GM12878 (cell line): ENCODE data around the gene SLC35G1.

Experiments used
- CTCF ChIP-seq, 3 experiments: IDR thresholded peaks in 2 of 3; conservative IDR thresholded peaks in 1 of 3; 2 replicates each; pipeline ENCODE4 v1.5.1; 2011; ENCODE audit warnings: low read depth in 3 of 3, low read length in 3 of 3, mild to moderate bottlenecking in 3 of 3, control low read depth in 2 of 3, moderate library complexity in 2 of 3, inconsistent platforms in 1 of 3, mixed read lengths in 1 of 3; ENCODE audit not compliant: control insufficient read depth in 2 of 3, insufficient read depth in 1 of 3; ENCODE audit errors: extremely low read depth in 1 of 3
- EZH2 ChIP-seq: IDR thresholded peaks from 2 replicates; pipeline ENCODE4 v1.6.1; 2012; ENCODE audit warnings: low read depth, mild to moderate bottlenecking, control low read depth, inconsistent platforms, low read length, borderline replicate concordance; ENCODE audit not compliant: control insufficient read depth
- PAX8 ChIP-seq: fragments of 450-650 bp; IDR thresholded peaks from 2 replicates; pipeline ENCODE4 v1.6.1; 2017; ENCODE audit warnings: mild to moderate bottlenecking, moderate library complexity
- POLR2A ChIP-seq: IDR thresholded peaks from 2 replicates; pipeline ENCODE4 v1.6.1; 2011; ENCODE audit warnings: low read depth, mild to moderate bottlenecking, low read length
- SKIL ChIP-seq: fragments of 450-650 bp; IDR thresholded peaks from 2 replicates; pipeline ENCODE4 v1.6.1; 2017; ENCODE audit warnings: mild to moderate bottlenecking, low read depth, inconsistent platforms; ENCODE audit not compliant: poor library complexity, severe bottlenecking
- USF1 ChIP-seq: IDR thresholded peaks from 2 replicates; pipeline ENCODE4 v1.6.1; 2011; ENCODE audit warnings: borderline replicate concordance, low read depth, mild to moderate bottlenecking, moderate library complexity, mixed read lengths, low read length; ENCODE audit not compliant: insufficient read depth; ENCODE audit errors: extremely low read length

- TF ChIP-seq SKIL: no peak
- no peak for TF ChIP-seq PAX8
- TF ChIP-seq POLR2A: no peak
- no peak for TF ChIP-seq EZH2
- TF ChIP-seq USF1: no peak
- TF ChIP-seq CTCF (IDR thresholded peaks at IDR 0.05 in 2 of 3, conservative IDR thresholded peaks at IDR 0.05 in 1 of 3; ENCODE audit: control insufficient read depth in 2 of 3, extremely low read depth in 1 of 3, insufficient read depth in 1 of 3, low read depth in 3 of 3, low read length in 3 of 3): no peak
Measured at GRCh38 chr10:93917821-93918220, 24.0 kb downstream of the SLC35G1 start.
